Activated CD8-positive, alpha-beta memory T cell treated with anti-CD3 and anti-CD28 coated beads, Interleukin-2, amount 50 U/mL, for 4 hours (primary cell): ENCODE results near the gene SLC25A42.
A peak's percentile ranks its signal among the peaks of the same experiment; 100 is the strongest.
"Not testable (repeated sequence)": the region's sequence is repeated elsewhere in the genome, so short reads cannot be mapped to it uniquely, and the experiment has no call there.

ENCODE experiments used
- DNase-seq: peaks from one replicate; pipeline ENCODE4 v3.0.0-alpha.2; 2020

The SLC25A42 gene

GRCh38 chr19:19139876-19140229 lies 76.1 kb downstream of the SLC25A42 start:
- no peak for DNase-seq

GRCh38 chr19:19140476-19140875 lies 76.7 kb downstream of the SLC25A42 start:
- no peak for DNase-seq

GRCh38 chr19:19142347-19142746 lies 78.6 kb downstream of the SLC25A42 start:
- DNase-seq = no peak

DNA sequence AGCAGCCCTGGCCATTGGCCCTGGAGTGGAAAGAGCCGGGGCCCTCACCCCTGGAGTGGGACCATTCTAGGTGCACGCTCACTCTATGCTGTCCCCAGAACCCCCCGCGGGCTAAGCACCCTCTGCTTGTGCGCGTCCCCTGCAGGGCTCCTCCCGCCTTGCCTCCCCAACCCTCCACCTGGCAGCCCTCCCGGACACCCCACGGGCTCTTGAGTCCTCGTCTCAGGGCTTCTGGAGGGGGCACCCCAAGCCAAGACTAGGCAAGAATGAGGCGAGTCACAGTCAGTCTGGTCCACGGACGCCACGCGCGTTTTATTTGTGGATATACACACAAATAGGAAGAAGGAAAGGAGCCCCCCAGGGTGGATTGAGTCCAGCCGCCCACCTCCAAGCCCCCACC lies 81.5 kb downstream of the SLC25A42 start:
- no peak for DNase-seq

DNA sequence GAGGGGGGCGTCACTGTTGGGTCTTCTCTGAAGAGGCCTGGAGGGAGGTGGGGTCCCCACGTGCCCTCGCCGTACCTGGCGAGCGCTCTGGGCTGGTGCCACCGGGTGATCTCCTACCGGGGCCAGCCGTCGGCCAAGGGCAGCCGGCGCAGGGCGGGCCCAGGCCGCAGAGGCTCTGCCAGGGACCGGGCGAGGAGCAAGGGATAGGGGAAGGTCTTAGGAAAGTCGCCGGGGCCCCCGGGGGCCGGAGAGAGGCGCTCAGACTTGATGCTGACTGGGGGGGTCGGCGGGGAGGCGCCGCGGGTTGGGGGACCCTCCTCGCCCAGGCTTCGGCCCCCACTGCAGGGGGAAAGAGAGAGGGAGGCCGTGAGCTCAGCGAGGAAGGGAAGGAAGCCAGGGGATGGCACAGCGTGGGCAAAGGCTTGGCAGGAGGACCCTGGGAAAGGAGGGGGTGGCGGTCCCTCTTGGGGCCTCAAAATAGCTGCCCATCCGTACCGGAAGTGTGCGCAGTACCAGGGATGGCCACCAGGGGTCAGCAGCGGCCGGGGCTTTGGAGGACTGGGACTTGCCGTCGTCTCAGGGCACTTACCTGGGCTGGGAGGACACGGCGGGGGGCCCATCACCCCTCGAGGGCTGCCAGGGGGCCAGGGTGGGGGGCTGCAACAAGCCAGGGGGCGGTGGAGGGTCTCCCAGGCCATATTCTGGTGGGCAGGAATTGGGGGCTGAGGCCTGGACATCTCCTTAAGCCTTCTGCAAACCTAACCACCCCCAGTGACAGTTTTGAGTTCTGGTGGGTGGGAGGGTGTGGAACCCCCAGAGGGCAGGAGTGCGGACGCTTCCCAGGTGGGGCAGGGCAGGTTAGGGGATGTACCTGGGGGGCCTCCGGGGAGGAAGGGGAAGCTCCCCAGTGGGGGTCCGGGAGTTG lies 82.2 kb downstream of the SLC25A42 start:
- DNase-seq = peak; percentile 86

GRCh38 chr19:19146865-19147264 lies 83.1 kb downstream of the SLC25A42 start:
- no peak for DNase-seq

DNA sequence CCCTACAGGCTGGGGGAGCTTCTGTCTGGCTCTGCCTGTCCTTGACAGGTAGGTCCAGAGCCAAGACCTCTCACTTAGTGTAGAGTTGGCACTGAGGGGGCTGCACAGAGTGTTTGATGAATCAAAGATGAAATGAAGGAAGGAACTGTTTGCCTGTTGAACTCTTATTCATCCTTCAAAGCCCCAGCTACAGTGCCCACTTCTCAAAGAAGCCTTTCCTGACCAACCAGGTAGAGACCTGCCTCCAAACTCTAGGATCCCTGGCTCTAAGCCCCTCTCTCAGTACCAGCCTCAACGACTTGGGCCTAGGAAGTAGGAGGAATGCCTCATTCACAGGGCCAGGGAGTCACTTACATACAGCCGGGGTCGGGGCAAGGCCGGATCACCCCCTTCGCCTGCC lies 83.5 kb downstream of the SLC25A42 start:
- DNase-seq = no peak

DNA sequence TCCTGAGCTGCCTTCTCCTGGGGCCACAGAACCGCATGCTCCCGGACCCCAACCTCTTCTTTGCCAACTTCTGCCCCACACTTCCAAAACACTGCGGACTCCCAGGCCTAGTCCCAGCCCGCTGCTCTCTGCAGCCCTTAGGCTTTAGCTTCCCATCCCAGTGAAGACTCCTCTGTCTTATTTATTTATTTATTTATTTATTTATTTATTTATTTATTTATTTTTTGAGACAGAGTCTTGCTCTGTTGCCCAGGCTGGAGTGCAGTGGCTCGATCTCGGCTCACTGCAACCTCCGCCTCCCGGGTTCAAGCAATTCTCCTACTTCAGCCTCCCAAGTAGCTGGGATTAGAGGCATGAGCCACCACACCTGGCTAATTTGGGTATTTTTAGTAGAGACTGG lies 84.7 kb downstream of the SLC25A42 start:
- DNase-seq = not testable (repeated sequence)

DNA sequence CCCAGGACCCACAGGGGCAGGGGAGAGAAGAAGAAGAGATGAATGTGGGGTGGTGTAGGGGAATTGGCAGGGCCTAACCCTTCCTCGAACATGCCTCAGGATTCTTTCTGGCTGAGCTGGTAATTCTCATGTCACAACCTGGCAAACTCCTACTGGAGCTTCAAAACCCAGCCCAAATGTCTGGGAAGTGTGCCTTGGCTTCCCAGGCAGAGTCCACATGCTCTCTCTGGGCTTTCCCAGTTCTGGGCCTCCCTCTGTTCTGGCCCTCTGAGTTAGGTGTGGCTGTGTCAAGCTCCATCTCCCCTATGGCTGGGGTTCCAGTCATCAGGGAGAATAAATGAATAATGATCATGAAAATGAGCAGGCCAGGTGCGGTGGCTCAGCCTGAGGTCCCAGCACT lies 85.6 kb downstream of the SLC25A42 start:
- DNase-seq = no peak

DNA sequence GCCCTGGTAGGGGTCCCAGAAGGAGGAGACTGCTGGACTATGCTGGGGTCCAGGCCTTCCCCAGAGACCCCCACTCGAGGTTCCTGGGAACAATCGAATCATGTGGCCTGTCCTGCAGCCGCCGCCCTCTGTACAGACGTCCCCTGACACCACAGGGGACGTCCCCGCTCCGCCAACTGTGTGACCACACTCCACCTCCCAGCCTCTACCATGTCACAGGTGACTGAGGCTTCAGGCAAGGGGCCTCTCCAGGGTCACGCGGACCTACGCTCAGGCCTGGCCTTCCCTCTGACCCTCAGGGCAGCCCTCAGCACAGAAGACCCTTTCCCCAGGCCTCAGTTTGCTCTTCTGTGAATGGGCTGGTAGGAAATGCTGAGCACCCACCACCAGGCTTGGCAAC lies 87.6 kb downstream of the SLC25A42 start:
- no peak for DNase-seq

- no peak for DNase-seq
Observed at GRCh38 chr19:19152668-19153384, 89.0 kb downstream of the SLC25A42 start.

- no peak for DNase-seq
Observed at GRCh38 chr19:19154768-19155494, 91.1 kb downstream of the SLC25A42 start.

DNA sequence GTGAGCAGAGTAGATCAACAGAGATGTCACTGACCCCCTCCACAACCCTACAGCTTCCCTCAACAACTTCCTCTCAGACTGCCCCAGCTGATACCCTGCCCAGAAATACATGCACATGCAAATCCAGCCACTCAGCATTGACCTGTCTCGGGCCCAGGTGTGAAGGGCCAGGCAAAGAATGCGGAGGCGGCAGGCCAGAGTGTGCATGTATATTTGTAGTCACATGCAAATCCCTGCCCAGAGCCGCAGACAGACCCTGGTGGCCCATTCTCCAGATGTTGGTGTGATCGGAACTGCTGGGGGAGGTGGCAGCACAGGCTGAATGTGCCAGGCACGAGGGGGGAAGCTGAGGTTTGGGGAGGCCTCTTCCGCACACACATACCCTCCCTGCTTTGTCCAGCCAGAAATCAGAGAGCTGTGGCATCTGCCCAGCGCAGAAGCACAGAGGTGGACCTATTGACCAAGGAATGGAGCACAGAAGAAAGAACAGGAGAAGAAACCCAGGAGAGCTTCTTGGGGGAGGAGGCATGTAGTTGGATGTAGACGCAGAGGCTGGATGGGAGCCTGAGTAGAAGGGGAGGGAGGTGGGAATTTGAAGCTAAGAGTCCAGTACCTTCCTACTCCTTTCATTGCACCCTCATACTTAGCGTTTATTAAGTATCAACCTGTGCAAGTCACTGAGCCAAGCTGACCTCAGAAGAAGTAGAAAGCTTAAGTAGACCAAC lies 91.9 kb downstream of the SLC25A42 start:
- no peak for DNase-seq

- no peak for DNase-seq
Observed at GRCh38 chr19:19157808-19158207, 94.0 kb downstream of the SLC25A42 start.

- DNase-seq = no peak
Observed at GRCh38 chr19:19159534-19159933, 95.7 kb downstream of the SLC25A42 start.

GRCh38 chr19:19160461-19161035 lies 96.8 kb downstream of the SLC25A42 start:
- DNase-seq = no peak

DNA sequence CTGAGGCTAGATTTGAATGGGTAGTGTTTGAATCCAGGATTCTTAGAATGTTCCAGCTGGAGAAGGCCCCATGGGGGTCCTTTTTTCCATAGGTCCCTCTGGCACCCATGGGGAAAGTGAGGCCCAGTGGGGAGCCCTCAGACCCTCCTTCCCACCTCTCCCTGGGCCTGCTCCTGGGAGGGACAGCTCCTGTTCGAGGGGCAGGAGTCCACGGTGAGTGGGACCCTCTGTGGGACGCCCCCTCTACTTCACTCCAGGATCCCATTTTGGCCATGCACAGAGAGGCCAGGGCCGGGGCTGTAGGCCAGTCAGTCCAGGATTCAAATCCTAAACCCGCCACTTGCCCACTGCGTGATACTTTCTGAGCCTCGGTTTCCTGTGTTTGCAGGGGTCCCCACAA lies 98.7 kb downstream of the SLC25A42 start:
- DNase-seq = no peak
